Breast epithelium (tissue), 3 donors: ENCODE measurements around the gene A3GALT2.

Experiments used
- CTCF ChIP-seq, 3 donors: fragments of 450-650 bp; IDR thresholded peaks; one replicate each; pipeline ENCODE4 v1.5.1; 2016 to 2017; ENCODE audit warnings: antibody characterized with exemption in 3 of 3, mild to moderate bottlenecking in 3 of 3, moderate library complexity in 3 of 3
- POLR2A ChIP-seq: fragments of 450-650 bp; IDR thresholded peaks from one replicate; pipeline ENCODE4 v1.6.1; 2016; ENCODE audit warnings: antibody characterized with exemption, mild to moderate bottlenecking, moderate library complexity
- POLR2AphosphoS5 ChIP-seq, 3 donors: sonication (generic); formaldehyde crosslinking; IDR thresholded peaks; one replicate each; pipeline ENCODE4 v1.6.1; 2017; ENCODE audit warnings: antibody characterized with exemption in 3 of 3

- TF ChIP-seq CTCF (IDR thresholded peaks at IDR 0.05) = no peak
- TF ChIP-seq POLR2A = no peak
- no peak for TF ChIP-seq POLR2AphosphoS5 (IDR thresholded peaks at IDR 0.05)
Measured at GRCh38 chr1:33282791-33283190, 38.1 kb downstream of the A3GALT2 start.
